Measurements from ENCODE around the gene G3BP1. TPM values are rescaled to one million over a fixed set of nuclear protein-coding genes. Genes with fewer than 3 reads are reported as not detected.
A peak's percentile ranks its signal among the peaks of the same experiment; 100 is the strongest.

The G3BP1 gene
- total RNA-seq, 1 donor: 145 TPM

DNA sequence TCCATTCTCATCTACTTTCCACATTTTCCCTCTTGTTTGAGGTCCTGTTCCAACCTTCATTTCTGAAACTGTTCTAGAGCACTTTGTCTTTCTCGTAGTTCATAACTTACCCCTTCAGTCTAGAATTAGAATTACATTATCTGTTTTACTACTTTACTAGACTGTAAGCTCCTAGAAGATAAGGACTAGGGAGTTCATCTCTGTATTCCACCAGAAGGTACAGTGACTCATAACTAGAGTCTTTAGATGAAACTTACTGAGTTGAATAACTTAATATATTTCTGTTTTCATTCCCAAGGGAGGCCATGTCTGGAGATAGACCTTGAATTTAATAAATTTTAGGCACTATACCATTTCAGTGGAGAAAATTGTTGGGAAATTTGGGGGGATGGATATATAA, 38.7 kb downstream of the G3BP1 start:
- no peak overlapping the region for H3K4me3 ChIP-seq (ENCODE audit: insufficient read depth, low read length)
- H2AFZ ChIP-seq (ENCODE audit: low read length): no peak overlapping the region
- peaks cover 17% of the 10 kb centered on the region for H3K4me1 ChIP-seq (ENCODE audit: insufficient read depth, low read length)
- peaks cover 31% of the 10 kb centered on the region for H4K20me1 ChIP-seq (ENCODE audit: insufficient read depth, low read length)
- peaks cover 43% of the 10 kb centered on the region for H3K79me2 ChIP-seq (ENCODE audit: insufficient read depth, low read length)
- H3K27ac ChIP-seq (ENCODE audit: low read depth, low read length): no peak overlapping the region
- H3K27me3 ChIP-seq (ENCODE audit: insufficient read depth, low read length): no peaks in the 10 kb centered on the region
- no peak overlapping the region for H3K4me2 ChIP-seq (ENCODE audit: insufficient read depth, low read length)
- DNase-seq (ENCODE audit: insufficient read length, low spot score, missing footprints): no peak
- TF ChIP-seq, protein P1, sequence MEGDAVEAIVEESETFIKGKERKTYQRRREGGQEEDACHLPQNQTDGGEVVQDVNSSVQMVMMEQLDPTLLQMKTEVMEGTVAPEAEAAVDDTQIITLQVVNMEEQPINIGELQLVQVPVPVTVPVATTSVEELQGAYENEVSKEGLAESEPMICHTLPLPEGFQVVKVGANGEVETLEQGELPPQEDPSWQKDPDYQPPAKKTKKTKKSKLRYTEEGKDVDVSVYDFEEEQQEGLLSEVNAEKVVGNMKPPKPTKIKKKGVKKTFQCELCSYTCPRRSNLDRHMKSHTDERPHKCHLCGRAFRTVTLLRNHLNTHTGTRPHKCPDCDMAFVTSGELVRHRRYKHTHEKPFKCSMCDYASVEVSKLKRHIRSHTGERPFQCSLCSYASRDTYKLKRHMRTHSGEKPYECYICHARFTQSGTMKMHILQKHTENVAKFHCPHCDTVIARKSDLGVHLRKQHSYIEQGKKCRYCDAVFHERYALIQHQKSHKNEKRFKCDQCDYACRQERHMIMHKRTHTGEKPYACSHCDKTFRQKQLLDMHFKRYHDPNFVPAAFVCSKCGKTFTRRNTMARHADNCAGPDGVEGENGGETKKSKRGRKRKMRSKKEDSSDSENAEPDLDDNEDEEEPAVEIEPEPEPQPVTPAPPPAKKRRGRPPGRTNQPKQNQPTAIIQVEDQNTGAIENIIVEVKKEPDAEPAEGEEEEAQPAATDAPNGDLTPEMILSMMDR (IDR thresholded peaks at IDR 0.05; ENCODE audit: extremely low read depth, low read depth, low read length): no peak
- no peaks in the 10 kb centered on the region for H3K9me3 ChIP-seq (ENCODE audit: low read depth, low read length)
- H3K36me3 ChIP-seq (ENCODE audit: insufficient read depth, low read length): peaks cover 56% of the 10 kb centered on the region

GRCh38 chr5:151810897-151811296, 39.1 kb downstream of the G3BP1 start:
- Histone ChIP-seq H3K36me3 (ENCODE audit: insufficient read depth, low read length) (peaks cover 60% of the 10 kb centered on the region), H3K4me1 (ENCODE audit: insufficient read depth, low read length) (peaks cover 14% of the 10 kb centered on the region), H3K27me3 (ENCODE audit: insufficient read depth, low read length) (no peaks in the 10 kb centered on the region), H4K20me1 (ENCODE audit: insufficient read depth, low read length) (peaks cover 27% of the 10 kb centered on the region), H3K27ac (ENCODE audit: low read depth, low read length) (no peak overlapping the region), H3K4me3 (ENCODE audit: insufficient read depth, low read length) (no peak overlapping the region), H3K9me3 (ENCODE audit: low read depth, low read length) (no peaks in the 10 kb centered on the region), H3K4me2 (ENCODE audit: insufficient read depth, low read length) (no peak overlapping the region), H3K79me2 (ENCODE audit: insufficient read depth, low read length) (peaks cover 42% of the 10 kb centered on the region), H2AFZ (ENCODE audit: low read length) (no peak overlapping the region)
- TF ChIP-seq, protein P1 (IDR thresholded peaks at IDR 0.05; ENCODE audit: extremely low read depth, low read depth, low read length): no peak
- DNase-seq (ENCODE audit: insufficient read length, low spot score, missing footprints): no peak

DNA sequence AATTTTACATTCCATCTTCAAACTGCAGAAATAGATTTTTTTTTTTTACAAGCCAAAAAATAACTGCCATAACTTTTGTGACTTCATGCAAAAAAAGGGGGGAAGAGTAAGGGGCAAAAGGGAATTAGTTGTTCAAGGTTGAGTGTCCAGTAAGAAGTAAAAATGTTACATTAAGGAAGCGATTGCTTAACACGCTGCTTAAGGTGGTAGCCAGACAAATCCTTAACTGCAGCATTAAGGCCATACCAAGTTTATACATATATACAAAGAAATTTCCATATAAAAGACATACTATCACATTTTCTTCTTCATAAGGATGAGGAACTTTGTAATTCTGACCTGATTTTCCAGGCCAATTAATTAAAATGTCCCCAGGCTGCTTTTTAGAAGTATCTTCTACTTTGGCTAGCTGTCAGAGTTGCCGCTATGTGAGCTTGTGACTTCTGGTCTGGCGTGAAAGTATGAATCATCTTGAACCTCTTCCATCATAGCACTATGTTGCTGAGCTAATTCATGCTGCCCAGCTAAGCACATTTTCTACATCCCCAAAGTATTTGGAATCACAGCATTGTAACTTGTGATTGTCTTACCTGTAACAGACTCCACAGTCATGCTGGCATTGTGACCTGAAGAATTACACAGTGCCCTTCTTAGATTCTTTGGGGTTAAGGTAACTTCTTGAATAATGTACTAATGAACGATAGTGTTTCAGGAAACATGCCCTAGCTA, 40.0 kb downstream of the G3BP1 start:
- TF ChIP-seq, protein P1 (IDR thresholded peaks at IDR 0.05; ENCODE audit: extremely low read depth, low read depth, low read length): no peak
- H3K4me2 ChIP-seq (ENCODE audit: insufficient read depth, low read length): no peak overlapping the region
- H2AFZ ChIP-seq (ENCODE audit: low read length): no peak overlapping the region
- no peaks in the 10 kb centered on the region for H3K27me3 ChIP-seq (ENCODE audit: insufficient read depth, low read length)
- H3K9me3 ChIP-seq (ENCODE audit: low read depth, low read length): no peaks in the 10 kb centered on the region
- peaks cover 59% of the 10 kb centered on the region for H3K36me3 ChIP-seq (ENCODE audit: insufficient read depth, low read length)
- peak; percentile 52 for DNase-seq (ENCODE audit: insufficient read length, low spot score, missing footprints)
- H3K4me1 ChIP-seq (ENCODE audit: insufficient read depth, low read length): peaks cover 10% of the 10 kb centered on the region
- H3K4me3 ChIP-seq (ENCODE audit: insufficient read depth, low read length): no peak overlapping the region
- no peak overlapping the region for H3K27ac ChIP-seq (ENCODE audit: low read depth, low read length)
- H3K79me2 ChIP-seq (ENCODE audit: insufficient read depth, low read length): peaks cover 33% of the 10 kb centered on the region
- peaks cover 20% of the 10 kb centered on the region for H4K20me1 ChIP-seq (ENCODE audit: insufficient read depth, low read length)

GRCh38 chr5:151812757-151813309, 41.1 kb downstream of the G3BP1 start:
- peaks cover 58% of the 10 kb centered on the region for H3K36me3 ChIP-seq (ENCODE audit: insufficient read depth, low read length)
- H3K79me2 ChIP-seq (ENCODE audit: insufficient read depth, low read length): peaks cover 24% of the 10 kb centered on the region
- H3K4me1 ChIP-seq (ENCODE audit: insufficient read depth, low read length): peaks cover 10% of the 10 kb centered on the region
- no peak overlapping the region for H3K4me2 ChIP-seq (ENCODE audit: insufficient read depth, low read length)
- TF ChIP-seq, protein P1 (IDR thresholded peaks at IDR 0.05; ENCODE audit: extremely low read depth, low read depth, low read length): no peak
- no peaks in the 10 kb centered on the region for H3K9me3 ChIP-seq (ENCODE audit: low read depth, low read length)
- H2AFZ ChIP-seq (ENCODE audit: low read length): no peak overlapping the region
- H3K27ac ChIP-seq (ENCODE audit: low read depth, low read length): no peak overlapping the region
- DNase-seq (ENCODE audit: insufficient read length, low spot score, missing footprints): no peak
- no peak overlapping the region for H3K4me3 ChIP-seq (ENCODE audit: insufficient read depth, low read length)
- H3K27me3 ChIP-seq (ENCODE audit: insufficient read depth, low read length): no peaks in the 10 kb centered on the region
- peaks cover 15% of the 10 kb centered on the region for H4K20me1 ChIP-seq (ENCODE audit: insufficient read depth, low read length)

All from osteoblast (primary cell).